Measurements from ENCODE around the gene GPC5. TPM values are rescaled to one million over a fixed set of nuclear protein-coding genes. Genes with fewer than 3 reads are reported as not detected.

Gene GPC5
- total RNA-seq, 4 donors from 2014 or later, result 0.47 TPM; not detected in 3

DNA sequence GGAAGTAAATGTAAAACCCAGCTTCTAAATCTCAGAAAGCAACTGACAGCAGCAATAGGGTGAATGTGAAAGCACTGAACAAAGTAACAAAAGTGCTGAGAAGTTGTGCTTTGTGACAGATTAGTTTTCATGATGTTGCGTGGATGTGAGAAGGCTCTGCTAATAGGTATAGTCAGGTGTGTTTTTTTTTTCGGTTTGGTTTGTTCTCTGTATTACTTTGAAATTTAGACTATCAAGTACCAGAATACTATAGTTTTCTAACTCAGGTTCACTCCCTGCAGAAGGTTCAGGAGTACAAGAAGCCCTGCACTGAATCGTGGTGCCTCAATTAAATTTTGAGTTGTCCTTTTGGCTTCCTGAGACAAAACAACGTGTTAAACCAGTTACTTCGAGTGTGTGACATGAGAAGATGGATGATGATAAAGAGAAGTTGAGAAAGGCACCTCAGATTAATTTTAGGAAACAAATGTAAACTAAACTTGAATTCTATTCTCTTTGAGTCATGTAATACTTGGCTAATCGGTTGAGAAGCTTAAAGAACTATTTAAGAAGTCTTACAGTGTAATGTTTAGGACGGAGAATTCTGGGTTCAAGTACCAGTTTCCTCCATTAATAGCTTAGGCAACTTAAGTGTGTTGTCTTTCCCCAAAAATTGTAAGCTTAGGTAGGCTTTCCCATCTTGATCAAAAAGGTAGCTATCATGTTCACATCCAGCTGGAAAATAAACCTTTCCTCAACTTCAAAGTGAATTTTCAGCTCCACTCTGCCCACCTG, 40.6 kb upstream of the GPC5 start:
- TF ChIP-seq POLR2AphosphoS5 (IDR thresholded peaks at IDR 0.05) (no peak), EP300 (IDR thresholded peaks at IDR 0.05) (no peak), POLR2A (IDR thresholded peaks at IDR 0.05) (no peak)
- TF ChIP-seq, protein P1, sequence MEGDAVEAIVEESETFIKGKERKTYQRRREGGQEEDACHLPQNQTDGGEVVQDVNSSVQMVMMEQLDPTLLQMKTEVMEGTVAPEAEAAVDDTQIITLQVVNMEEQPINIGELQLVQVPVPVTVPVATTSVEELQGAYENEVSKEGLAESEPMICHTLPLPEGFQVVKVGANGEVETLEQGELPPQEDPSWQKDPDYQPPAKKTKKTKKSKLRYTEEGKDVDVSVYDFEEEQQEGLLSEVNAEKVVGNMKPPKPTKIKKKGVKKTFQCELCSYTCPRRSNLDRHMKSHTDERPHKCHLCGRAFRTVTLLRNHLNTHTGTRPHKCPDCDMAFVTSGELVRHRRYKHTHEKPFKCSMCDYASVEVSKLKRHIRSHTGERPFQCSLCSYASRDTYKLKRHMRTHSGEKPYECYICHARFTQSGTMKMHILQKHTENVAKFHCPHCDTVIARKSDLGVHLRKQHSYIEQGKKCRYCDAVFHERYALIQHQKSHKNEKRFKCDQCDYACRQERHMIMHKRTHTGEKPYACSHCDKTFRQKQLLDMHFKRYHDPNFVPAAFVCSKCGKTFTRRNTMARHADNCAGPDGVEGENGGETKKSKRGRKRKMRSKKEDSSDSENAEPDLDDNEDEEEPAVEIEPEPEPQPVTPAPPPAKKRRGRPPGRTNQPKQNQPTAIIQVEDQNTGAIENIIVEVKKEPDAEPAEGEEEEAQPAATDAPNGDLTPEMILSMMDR (IDR thresholded peaks at IDR 0.05), result no peak
- H3K9me3 ChIP-seq, result no peaks in the 10 kb centered on the region
- no peaks in the 10 kb centered on the region for H3K27me3 ChIP-seq
- 41 to 54% methylated on average over 7 of the region's 7 CpGs for WGBS, 2 donors (ENCODE audit: low coverage in 1 of 2)
- H3K27ac ChIP-seq, result no peak overlapping the region
- peaks cover 0 to 14% (median 3%) of the 10 kb centered on the region in 3 donors for H3K4me1 ChIP-seq
- no peak overlapping the region for H3K4me3 ChIP-seq
- no peak for ATAC-seq
- H3K36me3 ChIP-seq, result peaks cover 0 to 32% of the 10 kb centered on the region in 2 donors

DNA sequence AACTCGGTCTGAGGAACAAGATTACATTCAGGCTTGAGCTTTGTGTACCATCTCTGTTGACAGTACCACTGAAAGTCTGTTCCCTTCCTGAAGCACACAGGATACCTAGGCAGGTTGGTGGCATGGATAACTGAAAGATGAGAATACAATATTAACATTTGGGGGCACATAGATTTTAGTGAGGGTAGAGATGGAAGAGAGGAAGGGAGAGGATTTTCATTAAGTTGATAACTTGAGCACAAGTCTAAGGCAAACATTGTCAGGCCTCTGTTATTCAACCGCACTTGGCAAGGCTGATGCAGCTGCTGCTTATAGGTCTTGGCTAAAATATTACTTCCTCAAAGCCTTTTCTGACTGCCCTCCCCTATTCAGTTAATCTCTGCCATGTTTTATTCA, 40.0 kb upstream of the GPC5 start:
- Histone ChIP-seq H3K4me3 (no peak overlapping the region), H3K36me3 (peaks cover 0 to 27% of the 10 kb centered on the region in 2 donors), H3K4me1 (peaks cover 0 to 8% (median 3%) of the 10 kb centered on the region in 3 donors), H3K27ac (no peak overlapping the region), H3K27me3 (no peaks in the 10 kb centered on the region), H3K9me3 (no peaks in the 10 kb centered on the region)
- no peak for TF ChIP-seq POLR2AphosphoS5 (IDR thresholded peaks at IDR 0.05)
- TF ChIP-seq POLR2A (IDR thresholded peaks at IDR 0.05), result no peak
- TF ChIP-seq, protein P1 (IDR thresholded peaks at IDR 0.05), result no peak
- no peak for TF ChIP-seq EP300 (IDR thresholded peaks at IDR 0.05)
- 33 to 48% methylated on average over 1 to 2 of the region's 2 CpGs for whole genome bisulfite sequencing, 2 donors (ENCODE audit: low coverage in 1 of 2)
- ATAC-seq, result no peak

DNA sequence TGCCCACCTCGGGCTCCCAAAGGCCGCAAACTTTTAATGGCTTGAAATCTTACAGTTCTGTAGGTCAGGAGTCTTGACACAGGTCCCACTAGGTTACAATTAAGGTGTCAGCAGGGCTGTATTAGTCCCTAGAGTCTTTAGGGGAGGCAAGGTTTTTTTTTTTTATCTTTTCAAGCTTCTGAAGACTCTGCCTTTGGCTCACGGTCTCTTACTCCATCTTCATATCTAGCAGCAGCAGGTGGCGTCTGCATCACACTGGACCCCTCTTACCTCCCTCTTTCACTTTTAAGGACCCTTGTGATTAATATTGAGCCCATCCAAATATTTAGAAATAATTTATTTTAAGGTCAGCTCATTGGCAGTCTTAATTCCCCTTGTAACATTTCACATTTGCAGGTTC, 39.3 kb upstream of the GPC5 start:
- Histone ChIP-seq H3K27ac (no peak overlapping the region), H3K9me3 (no peaks in the 10 kb centered on the region), H3K4me1 (peaks cover 0 to 1% (median 0%) of the 10 kb centered on the region in 3 donors), H3K36me3 (peaks cover 0 to 21% of the 10 kb centered on the region in 2 donors), H3K4me3 (no peak overlapping the region), H3K27me3 (no peaks in the 10 kb centered on the region)
- TF ChIP-seq, protein P1 (IDR thresholded peaks at IDR 0.05), result no peak
- no peak for TF ChIP-seq POLR2AphosphoS5 (IDR thresholded peaks at IDR 0.05)
- WGBS, 2 donors (ENCODE audit: low coverage in 1 of 2), result 77 to 96% methylated on average over 2 to 4 of the region's 4 CpGs
- no peak for ATAC-seq

DNA sequence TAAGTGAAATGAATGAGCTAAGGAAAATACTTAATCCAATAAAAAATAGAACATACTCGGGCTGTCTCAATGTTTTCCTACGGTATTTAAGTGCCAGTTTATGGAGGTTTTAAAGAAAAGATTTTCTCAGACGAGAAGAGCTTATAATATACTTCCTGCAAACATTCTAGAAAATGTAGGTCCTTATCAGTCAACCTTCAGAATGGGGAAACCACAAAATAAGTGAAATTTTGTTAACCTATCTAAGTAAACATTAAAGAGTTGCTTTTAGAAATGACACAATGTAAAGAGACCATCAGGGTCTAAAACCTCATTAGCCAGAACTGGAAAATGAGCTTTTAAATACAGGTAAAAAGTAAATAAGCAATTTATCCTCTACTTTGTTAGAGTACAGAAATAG, 38.8 kb upstream of the GPC5 start:
- no peak for ATAC-seq
- 58 to 71% methylated on average over 3 of the region's 3 CpGs for WGBS, 2 donors (ENCODE audit: low coverage in 1 of 2)
- TF ChIP-seq, protein P1 (IDR thresholded peaks at IDR 0.05), result no peak
- TF ChIP-seq POLR2A (IDR thresholded peaks at IDR 0.05), result no peak
- TF ChIP-seq POLR2AphosphoS5 (IDR thresholded peaks at IDR 0.05), result no peak
- TF ChIP-seq EP300 (IDR thresholded peaks at IDR 0.05), result no peak
- H3K27me3 ChIP-seq, result no peaks in the 10 kb centered on the region
- H3K9me3 ChIP-seq, result no peaks in the 10 kb centered on the region
- no peak overlapping the region for H3K27ac ChIP-seq
- H3K4me1 ChIP-seq, result no peaks in the 10 kb centered on the region
- no peak overlapping the region for H3K4me3 ChIP-seq
- peaks cover 0 to 20% of the 10 kb centered on the region in 2 donors for H3K36me3 ChIP-seq

DNA sequence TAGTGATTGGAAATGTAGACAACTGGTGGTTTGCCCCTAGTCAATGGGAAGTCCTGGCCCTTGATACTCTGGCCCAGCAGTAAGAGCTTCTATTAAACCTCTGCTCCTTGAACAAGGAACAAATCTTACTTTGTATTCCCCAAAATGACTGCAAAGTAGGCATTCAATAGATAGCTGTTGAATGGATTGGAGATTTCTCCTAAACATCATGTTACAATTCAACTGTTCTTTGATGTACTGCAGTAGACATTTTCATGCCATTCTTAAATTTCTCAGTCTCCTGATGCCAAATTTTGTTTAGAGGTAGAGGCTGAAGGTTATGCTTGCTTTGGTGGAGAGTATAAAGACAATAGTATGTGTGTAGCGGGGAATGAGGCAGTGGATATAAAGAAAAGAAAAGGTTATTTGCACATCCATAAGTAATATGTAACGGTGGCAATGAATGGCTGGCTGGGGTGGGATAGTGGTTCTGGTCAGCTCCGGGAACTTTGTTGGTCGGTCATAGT, 38.1 kb upstream of the GPC5 start:
- H3K36me3 ChIP-seq, result peaks cover 0 to 20% of the 10 kb centered on the region in 2 donors
- no peak for ATAC-seq
- no peaks in the 10 kb centered on the region for H3K27me3 ChIP-seq
- WGBS, 2 donors (ENCODE audit: low coverage in 1 of 2), result 84 to 94% methylated on average over 4 of the region's 4 CpGs
- TF ChIP-seq POLR2AphosphoS5 (IDR thresholded peaks at IDR 0.05) (no peak), EP300 (IDR thresholded peaks at IDR 0.05) (no peak)
- TF ChIP-seq, protein P1 (IDR thresholded peaks at IDR 0.05), result no peak
- H3K9me3 ChIP-seq, result no peaks in the 10 kb centered on the region
- no peaks in the 10 kb centered on the region for H3K4me1 ChIP-seq
- no peak overlapping the region for H3K4me3 ChIP-seq
- no peak overlapping the region for H3K27ac ChIP-seq
